ENCODE data around the gene PRRG2. TPM values are rescaled to one million over a fixed set of nuclear protein-coding genes. Genes with fewer than 3 reads are reported as not detected.

PRRG2 gene
- total RNA-seq, 4 donors from 2014 or later: 1.4 to 4.6 (median 3.8) TPM; not detected in 1

DNA sequence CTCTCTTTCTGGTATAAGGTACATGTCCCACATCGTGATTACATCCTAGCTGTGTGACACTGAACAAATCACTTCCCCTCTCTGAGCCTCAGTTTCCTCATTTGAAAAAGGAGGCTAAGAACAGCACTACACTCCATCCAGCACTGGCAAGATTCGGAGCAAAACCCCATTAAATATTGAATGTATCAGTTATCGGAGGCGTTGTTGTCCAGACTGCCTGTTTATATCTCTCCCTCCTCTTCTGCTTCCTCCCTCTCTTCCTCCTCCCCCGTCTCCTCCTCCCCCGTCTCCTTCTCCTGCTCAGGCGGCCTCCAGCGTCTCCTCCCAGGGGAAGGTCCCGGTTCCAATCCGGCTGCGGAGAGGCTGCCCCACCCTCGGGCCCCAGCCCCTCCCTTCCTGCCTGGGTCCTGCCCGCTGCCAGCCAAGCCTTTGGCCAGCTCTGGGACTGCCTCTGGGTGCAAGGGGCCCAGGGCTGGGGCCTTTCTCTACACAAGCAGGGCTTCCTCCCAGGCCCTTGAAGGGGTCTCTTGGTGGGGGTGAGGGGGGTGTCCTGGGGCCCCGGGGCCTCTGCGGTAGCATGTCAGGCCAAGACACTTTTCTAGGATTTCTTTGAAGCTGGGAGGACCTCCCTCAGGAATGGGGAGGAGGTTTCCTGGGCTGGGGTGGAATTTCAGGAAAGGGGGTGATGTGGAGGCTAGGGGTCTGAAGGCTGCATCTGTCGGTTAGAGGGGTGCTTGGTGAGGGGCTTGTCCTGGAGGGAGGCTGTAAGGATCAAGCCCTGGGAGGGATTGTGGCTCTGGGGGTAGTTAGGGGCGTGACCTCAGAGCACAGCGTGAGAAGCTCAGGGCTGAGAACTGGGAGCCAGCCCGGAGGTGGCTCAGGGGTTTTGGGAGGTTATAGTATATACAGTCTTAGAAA, 57.0 kb downstream of the PRRG2 start:
- intact Hi-C loops (cut with DNase I; ENCODE audit: low total_unique reads): no loop called here
- H3K27ac ChIP-seq: peak overlapping the region; percentile 92 to 99 (median 96)
- H3K4me3 ChIP-seq: peak overlapping the region; percentile 64 to 95 (median 80)
- no peaks in the 10 kb centered on the region for H3K27me3 ChIP-seq
- H3K4me1 ChIP-seq: peaks cover 16 to 21% of the 10 kb centered on the region in 2 donors
- H3K9me3 ChIP-seq: no peaks in the 10 kb centered on the region
- ATAC-seq (no peak), DNase-seq (peak; percentile 76 to 80)
- TF ChIP-seq, protein P1, sequence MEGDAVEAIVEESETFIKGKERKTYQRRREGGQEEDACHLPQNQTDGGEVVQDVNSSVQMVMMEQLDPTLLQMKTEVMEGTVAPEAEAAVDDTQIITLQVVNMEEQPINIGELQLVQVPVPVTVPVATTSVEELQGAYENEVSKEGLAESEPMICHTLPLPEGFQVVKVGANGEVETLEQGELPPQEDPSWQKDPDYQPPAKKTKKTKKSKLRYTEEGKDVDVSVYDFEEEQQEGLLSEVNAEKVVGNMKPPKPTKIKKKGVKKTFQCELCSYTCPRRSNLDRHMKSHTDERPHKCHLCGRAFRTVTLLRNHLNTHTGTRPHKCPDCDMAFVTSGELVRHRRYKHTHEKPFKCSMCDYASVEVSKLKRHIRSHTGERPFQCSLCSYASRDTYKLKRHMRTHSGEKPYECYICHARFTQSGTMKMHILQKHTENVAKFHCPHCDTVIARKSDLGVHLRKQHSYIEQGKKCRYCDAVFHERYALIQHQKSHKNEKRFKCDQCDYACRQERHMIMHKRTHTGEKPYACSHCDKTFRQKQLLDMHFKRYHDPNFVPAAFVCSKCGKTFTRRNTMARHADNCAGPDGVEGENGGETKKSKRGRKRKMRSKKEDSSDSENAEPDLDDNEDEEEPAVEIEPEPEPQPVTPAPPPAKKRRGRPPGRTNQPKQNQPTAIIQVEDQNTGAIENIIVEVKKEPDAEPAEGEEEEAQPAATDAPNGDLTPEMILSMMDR (IDR thresholded peaks at IDR 0.05 in 4 of 5, conservative IDR thresholded peaks at IDR 0.05 in 1 of 5): no peak
- TF ChIP-seq POLR2A (IDR thresholded peaks at IDR 0.05): peak; percentile 9 to 29
- H3K36me3 ChIP-seq: peaks cover 0 to 5% of the 10 kb centered on the region in 2 donors
- in situ Hi-C loops (cut with MboI; ENCODE audit: low sequenced_read_pairs in 4 of 4): no loop called here

DNA sequence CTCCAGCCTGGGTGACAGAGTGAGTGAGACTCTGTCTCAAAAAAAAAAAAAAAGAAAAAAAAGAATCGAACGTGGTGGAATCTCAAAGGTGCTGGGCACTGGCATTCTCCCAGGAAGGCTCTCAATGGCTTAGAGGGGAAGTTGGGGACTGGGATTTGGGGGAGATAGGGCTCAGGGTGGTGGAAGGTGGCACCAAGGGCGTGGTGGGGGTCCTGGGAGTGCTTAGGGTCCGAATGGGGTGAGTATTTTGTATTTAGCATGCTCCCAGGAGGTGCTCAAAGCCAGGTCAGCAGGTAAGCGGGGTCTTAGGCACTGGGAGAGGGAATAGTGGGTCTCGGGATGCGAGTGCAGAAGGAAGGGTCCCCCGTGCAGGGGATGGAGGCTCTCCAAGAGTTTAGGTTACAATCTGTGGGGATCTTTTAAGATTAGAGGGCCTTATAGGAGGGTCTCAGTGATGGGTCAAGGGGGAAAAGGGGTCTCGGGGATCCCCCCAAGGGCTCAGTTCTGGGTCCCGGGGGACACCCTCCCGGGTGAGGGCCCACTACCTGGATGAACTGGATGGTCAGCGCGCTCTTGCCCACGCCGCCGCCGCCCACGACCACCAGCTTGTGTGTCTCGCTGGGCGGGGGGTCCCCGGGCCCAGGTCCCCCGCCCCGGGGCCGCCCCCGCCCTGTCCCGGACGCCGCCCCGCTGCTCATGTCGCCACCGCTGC, 58.4 kb downstream of the PRRG2 start:
- Histone ChIP-seq H3K4me3 (peak overlapping the region; percentile 64 to 95 (median 80)), H3K36me3 (peaks cover 0 to 5% of the 10 kb centered on the region in 2 donors), H3K4me1 (peaks cover 30 to 35% of the 10 kb centered on the region in 2 donors), H3K27me3 (no peaks in the 10 kb centered on the region), H3K9me3 (no peaks in the 10 kb centered on the region), H3K27ac (peak overlapping the region; percentile 92 to 99 (median 96))
- ATAC-seq (no peak), DNase-seq (peak in 1 of 2 donors; percentile 42)
- in situ Hi-C loops (cut with MboI; ENCODE audit: low sequenced_read_pairs in 4 of 4) (no loop called here), intact Hi-C loops (cut with DNase I; ENCODE audit: low total_unique reads) (loop anchor here (1.0 to 5.0 kb wide), 7 partner anchors 38 to 388 kb away; partner anchors contain the start of genes AKT1S1, NOSIP, PRMT1 and PRRG2)
- TF ChIP-seq POLR2A (IDR thresholded peaks at IDR 0.05): peak in 1 of 2 donors; percentile 2
- TF ChIP-seq, protein P1 (IDR thresholded peaks at IDR 0.05 in 4 of 5, conservative IDR thresholded peaks at IDR 0.05 in 1 of 5): no peak

DNA sequence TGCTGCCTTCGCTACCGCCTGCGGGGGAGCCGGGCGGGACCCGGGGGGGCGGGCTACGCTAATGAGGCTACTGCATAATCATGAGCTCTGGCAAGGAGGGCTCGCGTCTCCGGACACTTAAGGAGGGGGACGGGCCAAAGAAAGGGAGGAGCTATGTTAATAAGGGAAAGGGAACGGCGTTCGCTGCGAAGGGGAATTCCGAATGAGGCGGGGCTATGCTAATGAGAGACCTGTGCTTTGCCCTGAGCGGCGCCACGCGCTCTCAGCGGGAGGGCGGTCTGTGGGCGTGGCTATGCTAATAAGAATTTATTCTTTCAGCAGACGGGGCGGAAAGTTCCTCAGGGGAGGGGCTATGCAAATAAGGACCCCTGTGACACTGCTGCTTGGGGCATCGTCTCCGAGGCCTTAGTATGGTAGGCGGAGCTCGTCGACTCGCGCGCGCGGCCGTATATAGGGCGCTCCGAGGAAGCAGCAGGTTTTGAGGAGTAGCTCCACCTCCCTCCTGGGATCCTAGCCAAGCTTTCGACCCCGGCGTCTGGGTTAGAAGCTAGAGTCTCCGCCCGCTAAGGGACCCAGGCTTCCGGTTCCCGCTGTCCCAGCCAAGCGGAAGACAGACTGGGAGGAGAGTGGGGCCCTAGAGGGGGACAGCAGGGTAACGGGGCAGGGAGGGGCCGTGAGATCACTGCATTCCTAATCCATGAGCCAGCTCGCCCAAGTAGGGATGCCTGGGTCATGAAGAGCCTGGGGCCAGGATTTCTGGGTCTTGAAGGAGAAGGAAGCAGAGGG, 59.2 kb downstream of the PRRG2 start, which contains the start of gene RRAS:
Gene RRAS (minus strand): TSS at position 31 of the 786 bp plus-strand sequence. CDS start 45 bp downstream, outside the sequence.
- in situ Hi-C loops (cut with MboI; ENCODE audit: low sequenced_read_pairs in 4 of 4): no loop called here
- TF ChIP-seq, protein P1 (IDR thresholded peaks at IDR 0.05 in 4 of 5, conservative IDR thresholded peaks at IDR 0.05 in 1 of 5): no peak
- TF ChIP-seq POLR2A (IDR thresholded peaks at IDR 0.05): peak; percentile 84 to 94

More for the DNA sequence above, 59.2 kb downstream of the PRRG2 start, which contains the start of gene RRAS:
- peaks cover 0 to 4% of the 10 kb centered on the region in 2 donors for H3K36me3 ChIP-seq
- intact Hi-C loops (cut with DNase I; ENCODE audit: low total_unique reads): loop anchor here (1.0 to 5.0 kb wide), 7 partner anchors 37 to 387 kb away; partner anchors contain the start of genes AKT1S1, NOSIP, PRMT1 and PRRG2
- peaks cover 31 to 37% of the 10 kb centered on the region in 2 donors for H3K4me1 ChIP-seq
- H3K4me3 ChIP-seq: peak within 1 kb of the TSS; percentile 64 to 95 (median 80)
- no peaks in the 10 kb centered on the region for H3K9me3 ChIP-seq
- no peaks in the 10 kb centered on the region for H3K27me3 ChIP-seq
- peak within 1 kb of the TSS; percentile 93 to 99 (median 97) for H3K27ac ChIP-seq
- ATAC-seq (peak; percentile 74 to 76), DNase-seq (peak; percentile 100)

Other genes starting within 250 kb of the PRRG2 start
- 1 to 10 TPM; 1.6 to 8.5 (median 2.3) TPM for gene CD37, start 245.9 kb upstream of the PRRG2 start, total RNA-seq
- 10 to 100 TPM in 2 of 4 donors, 1 to 10 TPM in 2; 6.1 to 12.6 (median 9.5) TPM for gene TEAD2, start 218.9 kb upstream of the PRRG2 start, total RNA-seq
- not detected for gene DKKL1, start 217.4 kb upstream of the PRRG2 start, total RNA-seq
- not detected for gene KASH5, start 193.1 kb upstream of the PRRG2 start, total RNA-seq
- not detected for gene PTH2, start 157.9 kb upstream of the PRRG2 start, total RNA-seq
- gene GFY, start 155.9 kb upstream of the PRRG2 start, total RNA-seq: not detected
- 1 to 10 TPM in 1 of 4 donors, under 1 TPM in 3; 0.24 to 1.6 (median 0.33) TPM for gene SLC17A7, start 139.8 kb upstream of the PRRG2 start, total RNA-seq
- gene PIH1D1, start 129.5 kb upstream of the PRRG2 start, total RNA-seq: 100 to 1,000 TPM in 1 of 4 donors, 10 to 100 TPM in 3; 41.9 to 107 (median 79.0) TPM
- gene ALDH16A1, start 128.1 kb upstream of the PRRG2 start, total RNA-seq: 10 to 100 TPM in 2 of 4 donors, 1 to 10 TPM in 2; 8.0 to 12.6 (median 9.9) TPM
- 1 to 10 TPM in 3 of 4 donors, under 1 TPM in 1; 0.91 to 2.7 (median 1.2) TPM for gene FLT3LG, start 107.1 kb upstream of the PRRG2 start, total RNA-seq
- gene RPL13A, start 93.7 kb upstream of the PRRG2 start, total RNA-seq: 1,000 to 10,000 TPM; 1,565 to 2,260 (median 1,899) TPM
- 1,000 to 10,000 TPM; 2,509 to 3,015 (median 2,721) TPM for gene RPS11, start 84.9 kb upstream of the PRRG2 start, total RNA-seq
- 10 to 100 TPM; 54.8 to 68.2 (median 59.7) TPM for gene FCGRT, start 68.7 kb upstream of the PRRG2 start, total RNA-seq
- 10 to 100 TPM in 2 of 4 donors, 1 to 10 TPM in 2; 1.2 to 11.7 (median 7.6) TPM for gene RCN3, start 53.3 kb upstream of the PRRG2 start, total RNA-seq
- 10 to 100 TPM; 62.4 to 92.8 (median 78.9) TPM for gene NOSIP, start 760 bp upstream of the PRRG2 start, total RNA-seq
- gene PRR12, start 9.9 kb downstream of the PRRG2 start, total RNA-seq: 1 to 10 TPM; 3.4 to 7.7 (median 3.8) TPM
- 10 to 100 TPM; 12.4 to 26.2 (median 24.2) TPM for gene RRAS, start 58.8 kb downstream of the PRRG2 start, total RNA-seq
- 10 to 100 TPM; 13.7 to 36.1 (median 32.9) TPM for gene SCAF1, start 60.9 kb downstream of the PRRG2 start, total RNA-seq
- gene IRF3, start 84.5 kb downstream of the PRRG2 start, total RNA-seq: 10 to 100 TPM; 11.0 to 18.6 (median 13.7) TPM
- gene BCL2L12, start 84.6 kb downstream of the PRRG2 start, total RNA-seq: 10 to 100 TPM; 10.7 to 12.9 (median 11.8) TPM
- gene PRMT1, start 96.0 kb downstream of the PRRG2 start, total RNA-seq: 100 to 1,000 TPM; 190 to 242 (median 229) TPM
- gene ADM5, start 108.3 kb downstream of the PRRG2 start, total RNA-seq: 1 to 10 TPM in 3 of 4 donors, not detected in 1; 1.0 to 2.1 (median 1.4) TPM
- under 1 TPM in 3 of 4 donors, not detected in 1; 0.26 to 0.97 (median 0.73) TPM for gene CPT1C, start 109.8 kb downstream of the PRRG2 start, total RNA-seq
- under 1 TPM in 2 of 4 donors, not detected in 2; 0.13 to 0.16 TPM for gene TSKS, start 182.0 kb downstream of the PRRG2 start, total RNA-seq
- 100 to 1,000 TPM in 3 of 4 donors, 10 to 100 TPM in 1; 94.2 to 142 (median 131) TPM for gene AP2A1, start 185.7 kb downstream of the PRRG2 start, total RNA-seq
- gene FUZ, start 232.0 kb downstream of the PRRG2 start, total RNA-seq: 10 to 100 TPM; 14.2 to 35.5 (median 26.0) TPM
- gene MED25, start 237.0 kb downstream of the PRRG2 start, total RNA-seq: 100 to 1,000 TPM in 1 of 4 donors, 10 to 100 TPM in 3; 46.6 to 105 (median 78.7) TPM

All from gastrocnemius medialis (tissue), 4 donors.